ENCODE data around the gene CTDSPL. TPM values are rescaled to one million over a fixed set of nuclear protein-coding genes. Genes with fewer than 3 reads are reported as not detected.
A peak's percentile ranks its signal among the peaks of the same experiment; 100 is the strongest.

Gene CTDSPL
- total and polyA plus RNA-seq, 2 of the 13 experiments (the other 11 are each of a cell fraction or from before 2014, with no cell fraction given), result 26.1 to 142 TPM

- no peak for TF ChIP-seq ZNF83 (CRISPR knock-in tag; IDR thresholded peaks at IDR 0.05; ENCODE audit: borderline replicate concordance)
- no peak for TF ChIP-seq ATF7 (IDR thresholded peaks at IDR 0.05)
- TF ChIP-seq ATF7 (CRISPR knock-in tag; IDR thresholded peaks at IDR 0.05), result no peak
- TF ChIP-seq, protein P1, sequence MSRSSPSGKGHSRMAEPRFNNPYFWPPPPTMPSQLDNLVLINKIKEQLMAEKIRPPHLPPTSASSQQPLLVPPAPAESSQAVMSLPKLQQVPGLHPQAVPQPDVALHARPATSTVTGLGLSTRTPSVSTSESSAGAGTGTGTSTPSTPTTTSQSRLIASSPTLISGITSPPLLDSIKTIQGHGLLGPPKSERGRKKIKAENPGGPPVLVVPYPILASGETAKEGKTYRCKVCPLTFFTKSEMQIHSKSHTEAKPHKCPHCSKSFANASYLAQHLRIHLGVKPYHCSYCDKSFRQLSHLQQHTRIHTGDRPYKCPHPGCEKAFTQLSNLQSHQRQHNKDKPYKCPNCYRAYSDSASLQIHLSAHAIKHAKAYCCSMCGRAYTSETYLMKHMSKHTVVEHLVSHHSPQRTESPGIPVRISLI (CRISPR knock-in tag; IDR thresholded peaks at IDR 0.05; ENCODE audit: borderline replicate concordance), result no peak
- peak; percentile 42; the same call in 1 of the 2 replicates for TF ChIP-seq HIC2 (CRISPR knock-in tag; IDR thresholded peaks at IDR 0.05; ENCODE audit: low read depth)
- no peak for TF ChIP-seq MED8 (CRISPR knock-in tag; IDR thresholded peaks at IDR 0.05; ENCODE audit: insufficient replicate concordance)
- TF ChIP-seq CENPBD1 (CRISPR knock-in tag; IDR thresholded peaks at IDR 0.05; ENCODE audit: borderline replicate concordance, low read depth), result no peak
- TF ChIP-seq NKX3-1 (CRISPR knock-in tag; IDR thresholded peaks at IDR 0.05), result no peak
- TF ChIP-seq ZNF496 (CRISPR knock-in tag; IDR thresholded peaks at IDR 0.05; ENCODE audit: insufficient replicate concordance), result no peak
- TF ChIP-seq ZNF260 (CRISPR knock-in tag; IDR thresholded peaks at IDR 0.05; ENCODE audit: borderline replicate concordance, low read depth), result no peak
- no peak for TF ChIP-seq MEIS1 (CRISPR knock-in tag; IDR thresholded peaks at IDR 0.05; ENCODE audit: borderline replicate concordance)
- peak; percentile 85 for TF ChIP-seq HNF1B (CRISPR knock-in tag; IDR thresholded peaks at IDR 0.05)
- peak; percentile 28 for TF ChIP-seq SKI (IDR thresholded peaks at IDR 0.05; ENCODE audit: partially characterized antibody)
- TF ChIP-seq ZBTB7A (CRISPR knock-in tag; IDR thresholded peaks at IDR 0.05), result 0 out of 2 replicates have a peak, but pooled peaks have one; percentile 45
- TF ChIP-seq ZNF687 (CRISPR knock-in tag; IDR thresholded peaks at IDR 0.05), result peak; percentile 30; the same call in 1 of the 2 replicates
- no peak for TF ChIP-seq PRPF4 (IDR thresholded peaks at IDR 0.05; ENCODE audit: low read depth, low read length, poor library complexity, severe bottlenecking)
Observed at GRCh38 chr3:37892927-37893600, 31.4 kb downstream of the CTDSPL start (continued).

Data from HepG2 (cell line).